Measurements from ENCODE around the gene LRRC8C. TPM values are rescaled to one million over a fixed set of nuclear protein-coding genes. Genes with fewer than 3 reads are reported as not detected.

The LRRC8C gene
- total RNA-seq, 1 experiment from 2014 or later: 8.4 TPM

DNA sequence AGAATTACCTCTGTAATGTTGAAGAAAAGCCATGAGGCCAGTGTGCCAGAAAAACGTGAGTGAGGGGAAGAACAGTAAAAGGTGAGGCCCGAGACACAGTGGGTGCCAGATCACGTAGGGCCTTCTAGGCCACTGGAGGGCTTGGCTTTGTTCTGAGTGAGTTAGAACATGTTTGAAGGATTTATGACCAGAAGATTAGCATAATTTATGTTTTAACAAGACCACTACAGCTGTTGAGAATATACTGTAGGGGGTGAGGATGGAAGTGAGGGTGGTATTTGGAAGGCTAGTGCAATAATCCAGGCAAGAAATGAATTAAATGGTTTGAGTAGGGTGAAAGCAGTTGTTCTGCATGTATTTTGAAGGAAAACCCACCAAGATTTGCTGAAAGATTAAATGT lies 56.3 kb downstream of the LRRC8C start:
- Histone ChIP-seq H3K4me2 (ENCODE audit: low read length) (no peak overlapping the region), H4K20me1 (ENCODE audit: insufficient read depth) (no peaks in the 10 kb centered on the region), H3K27ac (ENCODE audit: low read depth, low read length) (no peak overlapping the region), H3K27me3 (ENCODE audit: insufficient read depth, low read length) (no peaks in the 10 kb centered on the region), H3K9ac (ENCODE audit: low read length) (no peak overlapping the region), H3K9me2 (ENCODE audit: insufficient read depth) (no peaks in the 10 kb centered on the region), H3K4me1 (ENCODE audit: control insufficient read depth in 1 of 2, insufficient read depth in 2 of 2, low read length in 2 of 2) (no peaks in the 10 kb centered on the region), H3K79me2 (ENCODE audit: insufficient read depth, low read length) (no peaks in the 10 kb centered on the region), H3K36me3 (ENCODE audit: control insufficient read depth in 1 of 2, insufficient read depth in 2 of 2, low read length in 2 of 2) (no peaks in the 10 kb centered on the region), H3K4me3 (replicated peaks in 1 of 2; ENCODE audit: low read depth in 1 of 2, low read length in 2 of 2) (no peak overlapping the region), H3K9me3 (ENCODE audit: control insufficient read depth in 1 of 2, insufficient read depth in 1 of 2, low read depth in 1 of 2, low read length in 2 of 2) (no peaks in the 10 kb centered on the region), H2AFZ (ENCODE audit: low read depth, low read length, poor library complexity, severe bottlenecking) (no peak overlapping the region)
- CTCF ChIA-PET: no interaction called here
- ATAC-seq (no peak), DNase-seq (ENCODE audit: low read depth, low spot score) (no peak)
- BruUV-seq (replicated peaks): no TSS peak
- RAD21 ChIA-PET (ENCODE audit: low non-redundant PET in 1 of 2, low total read pairs in 2 of 2, uncharacterized antibody in 2 of 2, unreplicated experiment in 2 of 2): no interaction called here
- intact Hi-C loops (cut with micrococcal nuclease): no loop called here
- TF ChIP-seq ZFX (IDR thresholded peaks at IDR 0.05) (no peak), ELF1 (IDR thresholded peaks at IDR 0.05; ENCODE audit: borderline replicate concordance, low read depth) (no peak), SIN3A (IDR thresholded peaks at IDR 0.05; ENCODE audit: low read depth) (no peak), POLR2A (IDR thresholded peaks at IDR 0.05; ENCODE audit: borderline replicate concordance, extremely low read depth, insufficient read depth, insufficient read length) (no peak), RAD21 (IDR thresholded peaks at IDR 0.05; ENCODE audit: low read depth) (no peak), TCF7L2 (IDR thresholded peaks at IDR 0.05; ENCODE audit: borderline replicate concordance, extremely low read depth, insufficient read depth, insufficient read length) (no peak), FOSL1 (IDR thresholded peaks at IDR 0.05; ENCODE audit: low read depth) (no peak), JUND (IDR thresholded peaks at IDR 0.05) (no peak), YY1 (IDR thresholded peaks at IDR 0.05; ENCODE audit: extremely low read depth, insufficient replicate concordance, low read depth, low read length) (no peak), SRF (IDR thresholded peaks at IDR 0.05; ENCODE audit: low read depth) (no peak)
- TF ChIP-seq, protein P1, sequence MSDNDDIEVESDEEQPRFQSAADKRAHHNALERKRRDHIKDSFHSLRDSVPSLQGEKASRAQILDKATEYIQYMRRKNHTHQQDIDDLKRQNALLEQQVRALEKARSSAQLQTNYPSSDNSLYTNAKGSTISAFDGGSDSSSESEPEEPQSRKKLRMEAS (IDR thresholded peaks at IDR 0.05): no peak
- POLR2A ChIA-PET: no interaction called here

DNA sequence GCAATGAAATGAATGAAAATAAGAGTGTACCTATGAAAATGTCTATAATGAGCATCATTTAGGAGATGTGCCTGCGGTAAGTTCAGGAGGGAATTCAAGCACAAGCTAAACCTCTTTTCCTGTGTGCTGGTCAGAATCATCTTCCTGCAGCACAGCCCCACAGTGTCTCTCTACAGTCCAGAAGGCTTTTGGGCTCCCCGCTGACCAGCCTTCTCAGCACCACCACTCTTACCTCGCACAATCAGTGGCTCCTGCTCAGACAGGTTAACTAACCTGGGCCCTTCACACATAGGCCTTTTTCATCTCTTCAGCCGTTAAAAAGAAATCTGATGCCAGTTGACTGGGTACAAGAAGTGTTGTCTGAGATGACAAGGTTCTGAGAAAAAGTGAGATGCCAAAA lies 57.7 kb downstream of the LRRC8C start:
- H3K27me3 ChIP-seq (ENCODE audit: insufficient read depth, low read length): no peaks in the 10 kb centered on the region
- intact Hi-C loops (cut with micrococcal nuclease): no loop called here
- no peak overlapping the region for H3K27ac ChIP-seq (ENCODE audit: low read depth, low read length)
- CTCF ChIA-PET: no interaction called here
- H3K9ac ChIP-seq (ENCODE audit: low read length): no peak overlapping the region
- no peak overlapping the region for H2AFZ ChIP-seq (ENCODE audit: low read depth, low read length, poor library complexity, severe bottlenecking)
- H3K79me2 ChIP-seq (ENCODE audit: insufficient read depth, low read length): no peaks in the 10 kb centered on the region
- H4K20me1 ChIP-seq (ENCODE audit: insufficient read depth): no peaks in the 10 kb centered on the region
- no peaks in the 10 kb centered on the region for H3K36me3 ChIP-seq (ENCODE audit: control insufficient read depth in 1 of 2, insufficient read depth in 2 of 2, low read length in 2 of 2)
- no peaks in the 10 kb centered on the region for H3K9me3 ChIP-seq (ENCODE audit: control insufficient read depth in 1 of 2, insufficient read depth in 1 of 2, low read depth in 1 of 2, low read length in 2 of 2)
- ATAC-seq (no peak), DNase-seq (ENCODE audit: low read depth, low spot score) (no peak)
- POLR2A ChIA-PET: no interaction called here
- no peak overlapping the region for H3K4me3 ChIP-seq (replicated peaks in 1 of 2; ENCODE audit: low read depth in 1 of 2, low read length in 2 of 2)
- no peak overlapping the region for H3K4me2 ChIP-seq (ENCODE audit: low read length)
- no TSS peak for BruUV-seq (replicated peaks)
- no peaks in the 10 kb centered on the region for H3K9me2 ChIP-seq (ENCODE audit: insufficient read depth)
- RAD21 ChIA-PET (ENCODE audit: low non-redundant PET in 1 of 2, low total read pairs in 2 of 2, uncharacterized antibody in 2 of 2, unreplicated experiment in 2 of 2): no interaction called here
- H3K4me1 ChIP-seq (ENCODE audit: control insufficient read depth in 1 of 2, insufficient read depth in 2 of 2, low read length in 2 of 2): no peaks in the 10 kb centered on the region
- TF ChIP-seq, protein P2, sequence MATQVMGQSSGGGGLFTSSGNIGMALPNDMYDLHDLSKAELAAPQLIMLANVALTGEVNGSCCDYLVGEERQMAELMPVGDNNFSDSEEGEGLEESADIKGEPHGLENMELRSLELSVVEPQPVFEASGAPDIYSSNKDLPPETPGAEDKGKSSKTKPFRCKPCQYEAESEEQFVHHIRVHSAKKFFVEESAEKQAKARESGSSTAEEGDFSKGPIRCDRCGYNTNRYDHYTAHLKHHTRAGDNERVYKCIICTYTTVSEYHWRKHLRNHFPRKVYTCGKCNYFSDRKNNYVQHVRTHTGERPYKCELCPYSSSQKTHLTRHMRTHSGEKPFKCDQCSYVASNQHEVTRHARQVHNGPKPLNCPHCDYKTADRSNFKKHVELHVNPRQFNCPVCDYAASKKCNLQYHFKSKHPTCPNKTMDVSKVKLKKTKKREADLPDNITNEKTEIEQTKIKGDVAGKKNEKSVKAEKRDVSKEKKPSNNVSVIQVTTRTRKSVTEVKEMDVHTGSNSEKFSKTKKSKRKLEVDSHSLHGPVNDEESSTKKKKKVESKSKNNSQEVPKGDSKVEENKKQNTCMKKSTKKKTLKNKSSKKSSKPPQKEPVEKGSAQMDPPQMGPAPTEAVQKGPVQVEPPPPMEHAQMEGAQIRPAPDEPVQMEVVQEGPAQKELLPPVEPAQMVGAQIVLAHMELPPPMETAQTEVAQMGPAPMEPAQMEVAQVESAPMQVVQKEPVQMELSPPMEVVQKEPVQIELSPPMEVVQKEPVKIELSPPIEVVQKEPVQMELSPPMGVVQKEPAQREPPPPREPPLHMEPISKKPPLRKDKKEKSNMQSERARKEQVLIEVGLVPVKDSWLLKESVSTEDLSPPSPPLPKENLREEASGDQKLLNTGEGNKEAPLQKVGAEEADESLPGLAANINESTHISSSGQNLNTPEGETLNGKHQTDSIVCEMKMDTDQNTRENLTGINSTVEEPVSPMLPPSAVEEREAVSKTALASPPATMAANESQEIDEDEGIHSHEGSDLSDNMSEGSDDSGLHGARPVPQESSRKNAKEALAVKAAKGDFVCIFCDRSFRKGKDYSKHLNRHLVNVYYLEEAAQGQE (IDR thresholded peaks at IDR 0.05; ENCODE audit: low read depth): no peak
- TF ChIP-seq ZFX (IDR thresholded peaks at IDR 0.05) (no peak), POLR2AphosphoS5 (IDR thresholded peaks at IDR 0.05; ENCODE audit: low read depth, low read length) (no peak), TCF7L2 (IDR thresholded peaks at IDR 0.05; ENCODE audit: borderline replicate concordance, extremely low read depth, insufficient read depth, insufficient read length) (no peak), CBX3 (IDR thresholded peaks at IDR 0.05; ENCODE audit: low read depth) (no peak), EZH2phosphoT487 (IDR thresholded peaks at IDR 0.05; ENCODE audit: borderline replicate concordance) (no peak), JUND (IDR thresholded peaks at IDR 0.05) (no peak), FOSL1 (IDR thresholded peaks at IDR 0.05; ENCODE audit: low read depth) (no peak), YY1 (IDR thresholded peaks at IDR 0.05; ENCODE audit: extremely low read depth, insufficient replicate concordance, low read depth, low read length) (no peak), ZBTB33 (IDR thresholded peaks at IDR 0.05; ENCODE audit: extremely low read depth, insufficient replicate concordance, low read length) (no peak)
- TF ChIP-seq, protein P1 (IDR thresholded peaks at IDR 0.05): no peak

All from HCT116 (cell line).